PFSK-1 (cell line): ENCODE results near the gene TANGO6.

Experiments
- SIN3A ChIP-seq: IDR thresholded peaks from 2 replicates; pipeline ENCODE4 v1.6.1; 2012; ENCODE audit warnings: mild to moderate bottlenecking, low read length, moderate library complexity, borderline replicate concordance; ENCODE audit not compliant: insufficient read depth
- TAF1 ChIP-seq: IDR thresholded peaks from 2 replicates; pipeline ENCODE4 v1.6.1; 2012; ENCODE audit warnings: low read length, control low read depth, borderline replicate concordance; ENCODE audit not compliant: insufficient read depth

GRCh38 chr16:68884861-68885720 lies 41.8 kb downstream of the TANGO6 start:
- TF ChIP-seq SIN3A (no peak), TAF1 (no peak)
